H1 (cell line): ENCODE measurements around the gene PASK. TPM values are rescaled to one million over a fixed set of nuclear protein-coding genes. Genes with fewer than 3 reads are reported as not detected.

ENCODE experiments used
- CTCF ChIA-PET: fragments of 300-600 bp; sonication (Branson Sonifier 250); formaldehyde crosslinking; loops from one replicate; lab custom pipeline; 2021; ENCODE audit not compliant: partially characterized antibody; lab: Charles Lee
- POLR2A ChIA-PET: fragments of 300-600 bp; sonication (Branson Sonifier 250); formaldehyde crosslinking; loops from one replicate; lab custom pipeline; 2021; ENCODE audit warnings: inconsistent platforms; ENCODE audit not compliant: partially characterized antibody; lab: Charles Lee
- DNase-seq, 2 experiments: peaks; one replicate each; pipeline versions ENCODE4 v3.0.0 to v3.0.0-alpha.2; 2010 to 2022; ENCODE audit warnings: low spot score in 2 of 2, low read depth in 1 of 2, mixed read lengths in 1 of 2
- FAIRE-seq: peaks from 2 replicates; lab custom pipeline; 2011; peaks lifted over from hg19 to GRCh38; lab: Jason Lieb, UNC
- H2AFZ ChIP-seq: 2 replicates; pipeline ENCODE4 v1.8.1; 2012; ENCODE audit warnings: low read length, inconsistent platforms
- H2AK5ac ChIP-seq: 2 replicates; pipeline ENCODE4 v1.6.1; 2013; ENCODE audit warnings: low read depth, low read length
- H2BK120ac ChIP-seq: replicated peaks from 2 replicates; pipeline ENCODE3; 2013; ENCODE audit warnings: low read depth, low read length, inconsistent platforms
- H2BK12ac ChIP-seq: 2 replicates; pipeline ENCODE4 v1.6.1; 2013; ENCODE audit warnings: low read depth, low read length
- H2BK15ac ChIP-seq: 2 replicates; pipeline ENCODE4 v1.6.1; 2013; ENCODE audit warnings: low read length
- H2BK20ac ChIP-seq: 2 replicates; pipeline ENCODE4 v1.6.1; 2013; ENCODE audit warnings: low read length
- H2BK5ac ChIP-seq: 2 replicates; pipeline ENCODE4 v1.6.1; 2013; ENCODE audit warnings: low read depth, low read length
- H3K14ac ChIP-seq: 2 replicates; pipeline ENCODE4 v1.6.1; 2013; ENCODE audit warnings: inconsistent platforms; ENCODE audit not compliant: insufficient read length
- H3K18ac ChIP-seq: 2 replicates; pipeline ENCODE4 v1.6.1; 2013; ENCODE audit warnings: low read length; ENCODE audit errors: extremely low read depth
- H3K23ac ChIP-seq: 2 replicates; pipeline ENCODE4 v1.6.1; 2013; ENCODE audit warnings: inconsistent platforms; ENCODE audit not compliant: insufficient read length
- H3K23me2 ChIP-seq: 2 replicates; pipeline ENCODE4 v1.6.1; 2013; ENCODE audit warnings: low read depth, low read length
- H3K27ac ChIP-seq: 2 replicates; pipeline ENCODE4 v1.6.1; 2011; ENCODE audit warnings: low read depth, low read length, inconsistent platforms
- H3K27me3 ChIP-seq, 4 experiments: replicated peaks in 1 of 4; 1 replicate in 1 of 4; 2 replicates in 3 of 4; pipeline versions ENCODE4 v1.6.1 to v1.8.1; 2011 to 2013; ENCODE audit warnings: low read length in 3 of 4, mild to moderate bottlenecking in 3 of 4, inconsistent platforms in 2 of 4, mixed read lengths in 2 of 4, moderate library complexity in 1 of 4; ENCODE audit not compliant: control insufficient read depth in 3 of 4, insufficient read depth in 3 of 4; ENCODE audit errors: extremely low read depth in 1 of 4
- H3K36me3 ChIP-seq, 4 experiments: 2 replicates each; pipeline versions ENCODE4 v1.6.1 to v1.8.1; 2011 to 2013; ENCODE audit warnings: mild to moderate bottlenecking in 4 of 4, low read length in 3 of 4, moderate library complexity in 2 of 4, control low read depth in 1 of 4, inconsistent platforms in 1 of 4; ENCODE audit not compliant: insufficient read depth in 4 of 4, control insufficient read depth in 2 of 4
- H3K4ac ChIP-seq: replicated peaks from 2 replicates; pipeline ENCODE3; 2013; ENCODE audit warnings: low read length, low read depth, mixed read lengths, inconsistent platforms; ENCODE audit not compliant: insufficient read length
- H3K4me1 ChIP-seq, 4 experiments: replicated peaks in 1 of 4; 1 replicate in 1 of 4; 2 replicates in 3 of 4; pipeline versions ENCODE4 v1.6.1 to v1.8.1; 2011 to 2013; ENCODE audit warnings: low read length in 3 of 4, inconsistent platforms in 2 of 4, mixed read lengths in 1 of 4; ENCODE audit not compliant: insufficient read depth in 4 of 4, control insufficient read depth in 3 of 4
- H3K4me2 ChIP-seq, 2 experiments: 2 replicates each; pipeline versions ENCODE4 v1.6.1 to v1.8.1; 2011 to 2013; ENCODE audit warnings: low read depth in 2 of 2, low read length in 2 of 2, control low read depth in 1 of 2, inconsistent platforms in 1 of 2, mild to moderate bottlenecking in 1 of 2; ENCODE audit not compliant: insufficient read depth in 1 of 2
- H3K4me3 ChIP-seq, 4 experiments: fragments of 200-600, 300-600 bp in 1 of 4; sonication (generic), shearing (Covaris generic), sonication (Bioruptor Twin) in 1 of 4; 2 replicates each; pipeline versions ENCODE4 v1.5.1 to v1.8.1; 2011 to 2016; ENCODE audit warnings: low read length in 4 of 4, low read depth in 3 of 4, control low read depth in 2 of 4, inconsistent platforms in 2 of 4, mild to moderate bottlenecking in 2 of 4, mixed read lengths in 1 of 4, moderate library complexity in 1 of 4; ENCODE audit not compliant: insufficient read depth in 2 of 4; ENCODE audit errors: extremely low read depth in 1 of 4
- H3K56ac ChIP-seq: replicated peaks from 2 replicates; pipeline ENCODE3; 2013; ENCODE audit warnings: low read depth, mild to moderate bottlenecking, mixed read lengths, low read length, inconsistent platforms; ENCODE audit not compliant: insufficient read length
- H3K79me1 ChIP-seq: 2 replicates; pipeline ENCODE4 v1.6.1; 2013; ENCODE audit warnings: low read depth, low read length, control low read depth
- H3K79me2 ChIP-seq, 2 experiments: 2 replicates each; pipeline versions ENCODE4 v1.6.1 to v1.8.1; 2012 to 2013; ENCODE audit warnings: low read length in 2 of 2, mild to moderate bottlenecking in 2 of 2, inconsistent platforms in 1 of 2; ENCODE audit not compliant: insufficient read depth in 2 of 2, control insufficient read depth in 1 of 2
- H3K9ac ChIP-seq, 4 experiments: replicated peaks in 1 of 4; 1 replicate in 1 of 4; 2 replicates in 3 of 4; pipeline versions ENCODE4 v1.6.1 to v1.8.1; 2011 to 2013; ENCODE audit warnings: low read depth in 3 of 4, low read length in 3 of 4, control low read depth in 2 of 4, mild to moderate bottlenecking in 2 of 4, moderate library complexity in 2 of 4, inconsistent platforms in 1 of 4; ENCODE audit errors: extremely low read depth in 1 of 4
- H3K9me3 ChIP-seq, 2 experiments: 2 replicates each; pipeline versions ENCODE4 v1.6.1 to v1.8.1; 2012 to 2013; ENCODE audit warnings: mild to moderate bottlenecking in 2 of 2, moderate library complexity in 2 of 2, control low read depth in 1 of 2, inconsistent platforms in 1 of 2, low read depth in 1 of 2, low read length in 1 of 2, mixed read lengths in 1 of 2; ENCODE audit not compliant: insufficient read depth in 2 of 2
- H4K20me1 ChIP-seq, 2 experiments: replicated peaks in 1 of 2; 2 replicates each; pipeline versions ENCODE3 to v1.8.1; 2011 to 2013; ENCODE audit warnings: inconsistent platforms in 2 of 2, low read length in 2 of 2, mild to moderate bottlenecking in 1 of 2; ENCODE audit not compliant: insufficient read depth in 2 of 2, control insufficient read depth in 1 of 2
- H4K5ac ChIP-seq: 2 replicates; pipeline ENCODE4 v1.6.1; 2013; ENCODE audit warnings: low read length, low read depth, mixed read lengths, inconsistent platforms; ENCODE audit not compliant: insufficient read length
- H4K8ac ChIP-seq: 2 replicates; pipeline ENCODE4 v1.8.0; 2013; ENCODE audit warnings: mild to moderate bottlenecking, moderate library complexity, low read length, inconsistent platforms; ENCODE audit not compliant: insufficient read depth; ENCODE audit errors: extremely low read depth
- H4K91ac ChIP-seq: replicated peaks from 2 replicates; pipeline ENCODE3; 2013; ENCODE audit warnings: low read length, mixed read lengths, inconsistent platforms; ENCODE audit not compliant: insufficient read length
- BRCA1 ChIP-seq: IDR thresholded peaks from 2 replicates; pipeline ENCODE4 v1.6.1; 2012; ENCODE audit warnings: low read depth, low read length, improper control_type of control experiment
- CHD2 ChIP-seq: IDR thresholded peaks from 2 replicates; pipeline ENCODE4 v1.6.1; 2012; ENCODE audit warnings: low read length, improper control_type of control experiment
- FOSL1 ChIP-seq: IDR thresholded peaks from 2 replicates; pipeline ENCODE4 v1.6.1; 2011; ENCODE audit warnings: mild to moderate bottlenecking, low read depth, low read length, moderate library complexity; ENCODE audit not compliant: insufficient read depth
- HDAC6 ChIP-seq: IDR thresholded peaks from one replicate; pipeline ENCODE4 v1.7.1; 2012; ENCODE audit warnings: low read depth, mild to moderate bottlenecking, inconsistent platforms, low read length, moderate library complexity
- JUN ChIP-seq: IDR thresholded peaks from 2 replicates; pipeline ENCODE4 v1.6.1; 2011; ENCODE audit warnings: low read depth, mild to moderate bottlenecking, improper control_type of control experiment, low read length
- WGBS, 2 experiments: shearing (Covaris generic) in 1 of 2; methylation state at CpG; one replicate each; pipeline versions ENCODE4 v1.1.6 to v1.1.7; 2013 to 2015; ENCODE audit warnings: low lambda C conversion rate in 2 of 2, mixed read lengths in 2 of 2, inconsistent platforms in 1 of 2, low coverage in 1 of 2, missing lambda C conversion rate in 1 of 2; ENCODE audit not compliant: insufficient replicate concordance in 2 of 2, insufficient coverage in 1 of 2, insufficient read length in 1 of 2; ENCODE audit errors: extremely low coverage in 1 of 2, missing lambda C conversion rate in 1 of 2; 5-methylcytosine and 5-hydroxymethylcytosine counted together
- polyA plus RNA-seq, 7 experiments: library from polyadenylated mRNA; depleted of rRNA in 3 of 7; stranded (reverse) in 5 of 7; unstranded in 2 of 7; fragments of >200 nt in 5 of 7; fragments of 200-250 nt in 2 of 7; gene quantifications; 1 replicate in 5 of 7; 2 replicates in 1 of 7; 4 replicates in 1 of 7; pipeline versions ENCODE4 v1.2.1 to v1.2.3, GENCODE V29; 2011 to 2013; ENCODE audit warnings: missing spikeins in 2 of 7, mixed read lengths in 2 of 7
- total RNA-seq: library from RNA; stranded (reverse); fragmentation: NEBNext Ultra II Directional; extraction: Animal tissue kit (Norgen Biotek cat#: 25700); gene quantifications from 2 replicates; pipeline ENCODE4 v1.2.1, GENCODE V29; 2021

The PASK gene
- total and polyA plus RNA-seq, 2 of the 8 experiments (the other 6 are each of a cell fraction or from before 2014, with no cell fraction given), result 20.5 to 66.1 TPM

DNA sequence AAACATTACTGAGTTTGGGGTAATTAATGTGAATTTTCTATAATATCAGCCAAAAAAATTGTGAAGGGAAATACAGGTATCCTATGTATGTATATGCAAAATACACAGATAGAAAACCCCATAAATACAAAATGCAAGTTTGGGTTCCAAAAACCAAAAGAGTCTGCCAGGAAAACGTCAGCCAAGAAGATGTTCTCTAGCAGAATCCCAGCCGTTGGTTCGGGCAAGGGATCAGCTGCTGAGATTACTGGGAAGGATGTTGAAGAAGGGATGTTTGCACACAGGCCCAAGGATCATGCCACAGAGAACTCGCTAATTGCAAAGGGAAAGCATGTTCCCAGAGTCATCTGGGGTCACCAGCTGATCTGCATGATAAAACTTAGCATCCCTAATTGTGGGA lies 29.7 kb upstream of the PASK start:
- H3K9me3 ChIP-seq, result no peaks in the 10 kb centered on the region
- H3K4me3 ChIP-seq, result no peak overlapping the region
- DNase-seq (no peak), FAIRE-seq (no peak)
- no peak overlapping the region for H2BK12ac ChIP-seq
- H3K14ac ChIP-seq, result no peak overlapping the region
- no peak overlapping the region for H3K18ac ChIP-seq
- no peak overlapping the region for H2BK20ac ChIP-seq
- H4K5ac ChIP-seq, result no peak overlapping the region
- no peak overlapping the region for H3K56ac ChIP-seq
- no peaks in the 10 kb centered on the region for H3K27me3 ChIP-seq
- no peaks in the 10 kb centered on the region for H3K79me1 ChIP-seq
- ChIA-PET CTCF (interaction anchor here (0.6 to 1.6 kb wide), 3 partner anchors 18 to 704 kb away, joined by 3 read pairs; no protein-coding TSS in a partner anchor), POLR2A (no interaction called here)
- H4K20me1 ChIP-seq, result peaks cover 0 to 3% of the 10 kb centered on the region in 2 experiments
- no peak overlapping the region for H3K4ac ChIP-seq
- H2BK5ac ChIP-seq, result no peak overlapping the region
- no peak overlapping the region for H3K4me2 ChIP-seq
- H2BK120ac ChIP-seq, result no peak overlapping the region
- H3K36me3 ChIP-seq, result no peaks in the 10 kb centered on the region
- H4K8ac ChIP-seq, result no peak overlapping the region
- no peak overlapping the region for H4K91ac ChIP-seq
- H3K23me2 ChIP-seq, result no peaks in the 10 kb centered on the region
- TF ChIP-seq BRCA1 (no peak), CHD2 (no peak), FOSL1 (no peak), HDAC6 (no peak), JUN (no peak)
- TF ChIP-seq, all 59 proteins: peak for 0
- no peaks in the 10 kb centered on the region for H3K4me1 ChIP-seq
- H3K23ac ChIP-seq, result no peak overlapping the region
- H2BK15ac ChIP-seq, result no peak overlapping the region
- H2AFZ ChIP-seq, result no peak overlapping the region
- no peak overlapping the region for H3K9ac ChIP-seq
- H2AK5ac ChIP-seq, result no peak overlapping the region
- H3K79me2 ChIP-seq, result no peaks in the 10 kb centered on the region
- WGBS, 2 experiments, result 69% methylated on average over 4 of the region's 4 CpGs; no CpG with 5 or more reads in 1 of the 2 experiments
- no peak overlapping the region for H3K27ac ChIP-seq
